GM12892 (cell line): ENCODE measurements around the gene SYT3.

Source experiments
- DNase-seq: peaks from one replicate; pipeline ENCODE4 v3.0.0; 2011; ENCODE audit not compliant: insufficient read length
- FAIRE-seq: peaks from 2 replicates; lab custom pipeline; 2011; peaks lifted over from hg19 to GRCh38; lab: Jason Lieb, UNC
- POLR2A ChIP-seq: IDR thresholded peaks from 2 replicates; pipeline ENCODE4 v1.6.1; 2011; ENCODE audit warnings: low read depth, low read length, control low read depth
- POLR2AphosphoS5 ChIP-seq: IDR thresholded peaks from 2 replicates; pipeline ENCODE4 v1.6.1; 2011; ENCODE audit warnings: low read depth, low read length, control low read depth
- TAF1 ChIP-seq: IDR thresholded peaks from 2 replicates; pipeline ENCODE4 v1.6.1; 2011; ENCODE audit warnings: low read depth, mild to moderate bottlenecking, control low read depth, low read length, borderline replicate concordance

Gene SYT3

GRCh38 chr19:50659318-50660087 lies 19.8 kb upstream of the SYT3 start:
- DNase-seq: no peak
- TF ChIP-seq POLR2AphosphoS5 (no peak), TAF1 (no peak), POLR2A (no peak)
- no peak for FAIRE-seq

- TF ChIP-seq POLR2A (no peak), TAF1 (no peak), POLR2AphosphoS5 (no peak)
- no peak for FAIRE-seq
- DNase-seq: no peak
Observed at GRCh38 chr19:50658441-50659317, 19.0 kb upstream of the SYT3 start.

GRCh38 chr19:50657712-50658440 lies 18.2 kb upstream of the SYT3 start:
- no peak for FAIRE-seq
- TF ChIP-seq TAF1 (no peak), POLR2AphosphoS5 (no peak), POLR2A (no peak)
- DNase-seq: no peak

- no peak for TF ChIP-seq POLR2A
- no peak for TF ChIP-seq TAF1
- no peak for TF ChIP-seq POLR2AphosphoS5
- FAIRE-seq (no peak), DNase-seq (no peak)
Observed at GRCh38 chr19:50657222-50657669, 17.6 kb upstream of the SYT3 start.

- DNase-seq (no peak), FAIRE-seq (no peak)
- TF ChIP-seq POLR2AphosphoS5 (no peak), TAF1 (no peak), POLR2A (no peak)
Observed at GRCh38 chr19:50654882-50655281, 15.2 kb upstream of the SYT3 start.

GRCh38 chr19:50652722-50653121 lies 13.0 kb upstream of the SYT3 start:
- TF ChIP-seq POLR2AphosphoS5 (no peak), POLR2A (no peak), TAF1 (no peak)
- FAIRE-seq (no peak), DNase-seq (no peak)

- FAIRE-seq (no peak), DNase-seq (no peak)
- TF ChIP-seq POLR2A (no peak), POLR2AphosphoS5 (no peak)
Observed at GRCh38 chr19:50651174-50651573, 11.5 kb upstream of the SYT3 start.

GRCh38 chr19:50649433-50650391 lies 10.0 kb upstream of the SYT3 start, which contains the start of gene C19orf81:
Gene C19orf81 (plus strand): TSS chr19:50649445. CDS start chr19:50649445, 0 bp downstream.
- FAIRE-seq: peak; percentile 51
- no peak for TF ChIP-seq TAF1
- TF ChIP-seq POLR2AphosphoS5: no peak
- no peak for TF ChIP-seq POLR2A
- no peak for DNase-seq

- FAIRE-seq (no peak), DNase-seq (no peak)
Observed at GRCh38 chr19:50648659-50649058, 9.0 kb upstream of the SYT3 start.

More at GRCh38 chr19:50648659-50649058, 9.0 kb upstream of the SYT3 start:
- TF ChIP-seq POLR2A (no peak), POLR2AphosphoS5 (no peak), TAF1 (no peak)
